Measurements from ENCODE around the gene DYNC2H1.

The DYNC2H1 gene

GRCh38 chr11:103471546-103471945 is 362.3 kb downstream of the DYNC2H1 start:
- no peak overlapping the region for H3K4me3 ChIP-seq (replicated peaks; ENCODE audit: insufficient read depth, low read length)
- H3K27me3 ChIP-seq (ENCODE audit: insufficient read depth, poor library complexity, severe bottlenecking) = no peaks in the 10 kb centered on the region
- no peak overlapping the region for H3K27ac ChIP-seq (replicated peaks)
- no peak for TF ChIP-seq GABPA (IDR thresholded peaks at IDR 0.05; ENCODE audit: low read depth)
- no peak for TF ChIP-seq SPI1 (IDR thresholded peaks at IDR 0.05; ENCODE audit: borderline replicate concordance, low read depth)
- TF ChIP-seq REST (IDR thresholded peaks at IDR 0.05; ENCODE audit: insufficient replicate concordance, low read depth) = no peak
- no peak for TF ChIP-seq CTCF (IDR thresholded peaks at IDR 0.05; ENCODE audit: insufficient read depth, low read length)
- TF ChIP-seq POLR2AphosphoS5 (IDR thresholded peaks at IDR 0.05; ENCODE audit: low read depth) = no peak
- no peak for DNase-seq (ENCODE audit: low read depth in 1 of 2, low spot score in 1 of 2)

- DNase-seq (ENCODE audit: low read depth in 1 of 2, low spot score in 1 of 2) = no peak
- Histone ChIP-seq H3K4me3 (replicated peaks; ENCODE audit: insufficient read depth, low read length) (no peak overlapping the region), H3K27ac (replicated peaks) (no peak overlapping the region), H3K27me3 (ENCODE audit: insufficient read depth, poor library complexity, severe bottlenecking) (no peaks in the 10 kb centered on the region)
- TF ChIP-seq POLR2AphosphoS5 (IDR thresholded peaks at IDR 0.05; ENCODE audit: low read depth) (no peak), GABPA (IDR thresholded peaks at IDR 0.05; ENCODE audit: low read depth) (no peak), CTCF (IDR thresholded peaks at IDR 0.05; ENCODE audit: insufficient read depth, low read length) (no peak), REST (IDR thresholded peaks at IDR 0.05; ENCODE audit: insufficient replicate concordance, low read depth) (no peak), SPI1 (IDR thresholded peaks at IDR 0.05; ENCODE audit: borderline replicate concordance, low read depth) (no peak)
Observed at GRCh38 chr11:103476874-103477273, 367.6 kb downstream of the DYNC2H1 start.

GRCh38 chr11:103480421-103480820 is 371.2 kb downstream of the DYNC2H1 start:
- no peak for TF ChIP-seq SPI1 (IDR thresholded peaks at IDR 0.05; ENCODE audit: borderline replicate concordance, low read depth)
- TF ChIP-seq REST (IDR thresholded peaks at IDR 0.05; ENCODE audit: insufficient replicate concordance, low read depth) = no peak
- TF ChIP-seq CTCF (IDR thresholded peaks at IDR 0.05; ENCODE audit: insufficient read depth, low read length) = no peak
- no peak for TF ChIP-seq GABPA (IDR thresholded peaks at IDR 0.05; ENCODE audit: low read depth)
- no peak for TF ChIP-seq POLR2AphosphoS5 (IDR thresholded peaks at IDR 0.05; ENCODE audit: low read depth)
- H3K27me3 ChIP-seq (ENCODE audit: insufficient read depth, poor library complexity, severe bottlenecking) = no peaks in the 10 kb centered on the region
- no peak for DNase-seq (ENCODE audit: low read depth in 1 of 2, low spot score in 1 of 2)
- no peak overlapping the region for H3K27ac ChIP-seq (replicated peaks)
- H3K4me3 ChIP-seq (replicated peaks; ENCODE audit: insufficient read depth, low read length) = no peak overlapping the region

All from HL-60 (cell line).